ENCODE data around the gene SLC43A1. TPM values are rescaled to one million over a fixed set of nuclear protein-coding genes. Genes with fewer than 3 reads are reported as not detected.

Gene SLC43A1
- total RNA-seq, 1 donor from 2014 or later: 4.3 TPM

DNA sequence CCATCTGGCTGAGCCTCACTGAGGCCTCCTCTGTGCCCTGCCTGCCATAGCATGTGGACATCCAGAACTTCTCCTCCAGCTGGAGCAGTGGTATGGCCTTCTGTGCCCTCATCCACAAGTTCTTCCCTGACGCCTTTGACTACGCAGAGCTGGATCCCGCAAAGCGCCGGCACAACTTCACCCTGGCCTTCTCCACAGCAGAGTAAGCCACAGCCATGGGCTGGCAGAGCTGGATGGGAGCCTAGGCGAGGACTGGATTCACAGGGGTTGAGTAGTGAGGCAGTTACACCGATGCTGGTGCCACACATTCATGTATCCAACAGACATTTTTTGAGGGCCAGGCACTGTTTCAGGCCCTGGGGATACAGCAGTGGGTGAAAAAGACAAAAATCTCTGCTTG, 30.9 kb upstream of the SLC43A1 start:
- intact Hi-C loops (cut with micrococcal nuclease): no loop called here
- Histone ChIP-seq H3K4me3 (no peak overlapping the region), H3K36me3 (peaks cover 35% of the 10 kb centered on the region), H3K4me1 (no peaks in the 10 kb centered on the region), H3K9me3 (replicated peaks) (no peaks in the 10 kb centered on the region), H3K27me3 (ENCODE audit: low read depth) (no peaks in the 10 kb centered on the region), H3K27ac (replicated peaks) (no peak overlapping the region)
- no peak for DNase-seq
- TF ChIP-seq, protein P1, sequence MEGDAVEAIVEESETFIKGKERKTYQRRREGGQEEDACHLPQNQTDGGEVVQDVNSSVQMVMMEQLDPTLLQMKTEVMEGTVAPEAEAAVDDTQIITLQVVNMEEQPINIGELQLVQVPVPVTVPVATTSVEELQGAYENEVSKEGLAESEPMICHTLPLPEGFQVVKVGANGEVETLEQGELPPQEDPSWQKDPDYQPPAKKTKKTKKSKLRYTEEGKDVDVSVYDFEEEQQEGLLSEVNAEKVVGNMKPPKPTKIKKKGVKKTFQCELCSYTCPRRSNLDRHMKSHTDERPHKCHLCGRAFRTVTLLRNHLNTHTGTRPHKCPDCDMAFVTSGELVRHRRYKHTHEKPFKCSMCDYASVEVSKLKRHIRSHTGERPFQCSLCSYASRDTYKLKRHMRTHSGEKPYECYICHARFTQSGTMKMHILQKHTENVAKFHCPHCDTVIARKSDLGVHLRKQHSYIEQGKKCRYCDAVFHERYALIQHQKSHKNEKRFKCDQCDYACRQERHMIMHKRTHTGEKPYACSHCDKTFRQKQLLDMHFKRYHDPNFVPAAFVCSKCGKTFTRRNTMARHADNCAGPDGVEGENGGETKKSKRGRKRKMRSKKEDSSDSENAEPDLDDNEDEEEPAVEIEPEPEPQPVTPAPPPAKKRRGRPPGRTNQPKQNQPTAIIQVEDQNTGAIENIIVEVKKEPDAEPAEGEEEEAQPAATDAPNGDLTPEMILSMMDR (IDR thresholded peaks at IDR 0.05; ENCODE audit: borderline replicate concordance): no peak

DNA sequence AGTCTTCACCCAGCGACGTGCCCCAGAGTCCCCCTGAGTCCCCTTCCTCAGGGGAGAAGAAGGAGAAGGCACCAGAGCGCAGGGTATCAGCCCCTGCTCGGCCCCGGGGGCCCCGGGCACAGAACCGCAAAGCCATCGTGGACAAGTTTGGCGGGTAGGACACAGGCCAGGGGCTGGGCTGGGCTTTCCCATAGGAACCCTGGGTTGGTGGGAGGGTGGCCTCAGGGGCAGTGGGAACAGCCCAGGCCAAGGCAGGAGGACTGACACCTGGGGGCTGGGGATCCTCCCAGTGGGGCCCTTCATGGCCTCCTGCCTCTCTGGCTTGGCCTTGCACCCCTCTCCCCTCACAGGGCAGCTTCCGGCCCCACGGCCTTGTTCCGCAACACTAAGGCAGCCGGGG, 30.4 kb upstream of the SLC43A1 start:
- intact Hi-C loops (cut with micrococcal nuclease): no loop called here
- no peak for DNase-seq
- Histone ChIP-seq H3K9me3 (replicated peaks) (no peaks in the 10 kb centered on the region), H3K4me3 (no peak overlapping the region), H3K4me1 (no peaks in the 10 kb centered on the region), H3K36me3 (peaks cover 29% of the 10 kb centered on the region), H3K27ac (replicated peaks) (no peak overlapping the region), H3K27me3 (ENCODE audit: low read depth) (no peaks in the 10 kb centered on the region)
- TF ChIP-seq, protein P1 (IDR thresholded peaks at IDR 0.05; ENCODE audit: borderline replicate concordance): no peak

DNA sequence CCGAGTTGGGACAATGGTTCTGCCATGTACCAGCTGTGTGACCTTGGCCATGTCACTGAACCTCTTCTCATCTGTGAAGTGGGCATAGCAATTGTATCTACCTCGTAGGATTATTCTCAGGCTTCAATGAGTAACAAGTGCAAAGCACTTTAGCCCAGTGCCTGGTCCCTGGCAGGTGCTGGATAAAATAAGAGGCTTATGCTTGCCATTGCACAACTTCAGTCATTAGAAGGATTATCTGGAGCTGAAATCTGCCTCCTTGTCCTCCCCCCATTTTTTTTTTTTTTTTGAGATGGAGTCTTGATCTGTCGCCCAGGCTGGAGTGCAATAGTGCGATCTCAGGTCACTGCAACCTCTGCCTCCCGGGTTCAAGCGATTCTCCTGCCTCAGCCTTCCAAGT, 29.1 kb upstream of the SLC43A1 start:
- no peaks in the 10 kb centered on the region for H3K9me3 ChIP-seq (replicated peaks)
- DNase-seq: no peak
- intact Hi-C loops (cut with micrococcal nuclease): no loop called here
- TF ChIP-seq, protein P1 (IDR thresholded peaks at IDR 0.05; ENCODE audit: borderline replicate concordance): no peak
- H3K27ac ChIP-seq (replicated peaks): no peak overlapping the region
- no peaks in the 10 kb centered on the region for H3K4me1 ChIP-seq
- H3K27me3 ChIP-seq (ENCODE audit: low read depth): no peaks in the 10 kb centered on the region
- H3K36me3 ChIP-seq: peaks cover 16% of the 10 kb centered on the region
- H3K4me3 ChIP-seq: no peak overlapping the region

DNA sequence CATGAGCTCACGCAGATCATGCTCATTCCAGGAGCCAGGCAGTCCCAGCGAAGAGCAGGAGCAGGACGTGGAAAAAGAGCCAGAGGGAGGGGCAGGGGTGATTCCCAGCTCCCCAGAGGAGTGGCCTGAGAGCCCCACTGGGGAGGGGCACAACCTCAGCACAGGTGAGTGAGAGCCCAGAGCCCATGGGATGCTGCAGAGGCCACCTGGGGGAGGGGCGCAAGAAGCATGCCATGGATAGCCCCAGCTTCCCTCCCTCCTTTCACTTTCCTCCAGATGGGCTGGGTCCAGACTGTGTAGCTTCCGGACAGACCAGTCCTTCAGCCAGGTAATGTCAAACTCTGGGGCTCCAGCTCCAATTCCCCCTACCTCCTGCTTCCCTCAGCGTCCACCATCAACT, 28.1 kb upstream of the SLC43A1 start:
- intact Hi-C loops (cut with micrococcal nuclease): no loop called here
- Histone ChIP-seq H3K27me3 (ENCODE audit: low read depth) (no peaks in the 10 kb centered on the region), H3K36me3 (peaks cover 7% of the 10 kb centered on the region), H3K27ac (replicated peaks) (no peak overlapping the region), H3K4me1 (no peaks in the 10 kb centered on the region), H3K9me3 (replicated peaks) (no peaks in the 10 kb centered on the region), H3K4me3 (no peak overlapping the region)
- no peak for DNase-seq
- TF ChIP-seq, protein P1 (IDR thresholded peaks at IDR 0.05; ENCODE audit: borderline replicate concordance): no peak

DNA sequence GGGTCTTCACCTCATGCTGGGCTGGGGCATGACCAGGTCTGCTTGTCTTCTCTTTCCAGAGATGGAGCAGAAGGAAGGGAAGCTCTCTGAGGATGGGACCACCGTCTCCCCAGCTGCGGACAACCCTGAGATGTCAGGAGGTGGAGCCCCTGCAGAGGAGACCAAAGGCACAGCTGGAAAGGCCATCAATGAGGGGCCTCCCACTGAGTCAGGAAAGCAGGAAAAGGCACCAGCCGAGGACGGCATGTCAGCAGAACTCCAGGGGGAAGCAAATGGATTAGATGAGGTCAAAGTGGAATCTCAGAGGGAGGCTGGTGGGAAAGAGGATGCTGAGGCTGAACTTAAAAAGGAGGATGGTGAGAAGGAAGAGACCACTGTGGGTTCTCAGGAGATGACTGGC, 27.1 kb upstream of the SLC43A1 start:
- no peak overlapping the region for H3K4me3 ChIP-seq
- no peaks in the 10 kb centered on the region for H3K9me3 ChIP-seq (replicated peaks)
- H3K27me3 ChIP-seq (ENCODE audit: low read depth): no peaks in the 10 kb centered on the region
- no peak for DNase-seq
- no peak overlapping the region for H3K27ac ChIP-seq (replicated peaks)
- H3K4me1 ChIP-seq: no peaks in the 10 kb centered on the region
- no peaks in the 10 kb centered on the region for H3K36me3 ChIP-seq
- TF ChIP-seq, protein P1 (IDR thresholded peaks at IDR 0.05; ENCODE audit: borderline replicate concordance): no peak
- intact Hi-C loops (cut with micrococcal nuclease): no loop called here

DNA sequence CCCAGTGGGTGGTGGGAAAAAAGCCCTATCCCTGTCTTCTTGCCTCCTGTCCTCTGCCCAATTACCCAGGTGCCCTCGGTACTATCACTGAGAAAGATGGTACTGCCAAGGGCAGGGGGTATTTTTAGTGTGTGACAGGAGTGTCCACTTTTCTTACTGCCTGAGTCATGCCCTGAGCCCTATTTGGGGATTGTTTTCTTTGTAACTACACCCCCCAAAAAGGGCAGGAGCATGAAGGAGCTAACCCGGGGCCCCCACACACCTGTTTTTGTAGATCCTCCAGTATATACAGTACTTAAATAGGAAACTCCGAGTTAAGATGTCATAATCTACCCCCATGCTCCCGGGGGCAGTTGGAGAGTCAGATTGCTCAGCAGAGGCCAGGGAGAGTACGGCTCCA, 25.7 kb upstream of the SLC43A1 start:
- intact Hi-C loops (cut with micrococcal nuclease): no loop called here
- Histone ChIP-seq H3K4me3 (no peak overlapping the region), H3K36me3 (no peaks in the 10 kb centered on the region), H3K9me3 (replicated peaks) (no peaks in the 10 kb centered on the region), H3K27ac (replicated peaks) (no peak overlapping the region), H3K4me1 (no peaks in the 10 kb centered on the region), H3K27me3 (ENCODE audit: low read depth) (no peaks in the 10 kb centered on the region)
- TF ChIP-seq, protein P1 (IDR thresholded peaks at IDR 0.05; ENCODE audit: borderline replicate concordance): no peak
- DNase-seq: no peak
